ENCODE data around the gene BRD1. TPM values are rescaled to one million over a fixed set of nuclear protein-coding genes. Genes with fewer than 3 reads are reported as not detected.

The BRD1 gene
- total RNA-seq, 3 donors from 2014 or later (not counting 1 experiment from before 2014, with no cell fraction given): 126 to 154 (median 132) TPM

- Histone ChIP-seq H3K4me3 (ENCODE audit: low read length) (no peak overlapping the region), H3K36me3 (ENCODE audit: control insufficient read depth, insufficient read depth, low read length) (no peaks in the 10 kb centered on the region), H3K9me3 (ENCODE audit: control insufficient read depth, insufficient read depth, low read length) (no peaks in the 10 kb centered on the region), H3K27ac (ENCODE audit: low read length) (no peak overlapping the region), H3K27me3 (ENCODE audit: control insufficient read depth, insufficient read depth, low read length) (peaks cover 20% of the 10 kb centered on the region), H3K4me1 (ENCODE audit: control insufficient read depth, insufficient read depth, low read length) (peaks cover 32% of the 10 kb centered on the region)
- Mint-ChIP-seq H3K4me3 (peak overlapping the region; percentile 28), H3K9me3 (no peaks in the 10 kb centered on the region), H3K27ac (no peak overlapping the region), H3K27me3 (ENCODE audit: low read depth in 2 of 2) (peaks cover 18 to 34% of the 10 kb centered on the region in 2 donors), H3K36me3 (no peaks in the 10 kb centered on the region), H3K4me1 (peaks cover 6 to 23% of the 10 kb centered on the region in 2 donors)
- no peak for TF ChIP-seq CTCF (IDR thresholded peaks at IDR 0.05)
- under 1% methylated on average over 51 of the region's 51 CpGs for WGBS (ENCODE audit: insufficient coverage)
- DNase-seq: peak in 1 of 2 donors; percentile 44
- ATAC-seq: no peak
- intact Hi-C loops (cut with micrococcal nuclease): loop anchor here (1.0 kb wide), 1 partner anchor 9 kb away; no protein-coding TSS in a partner anchor
Measured at GRCh38 chr22:49848690-49849160, 21.1 kb upstream of the BRD1 start.

- intact Hi-C loops (cut with micrococcal nuclease): no loop called here
- TF ChIP-seq CTCF (IDR thresholded peaks at IDR 0.05): no peak
- H3K4me3 ChIP-seq (ENCODE audit: low read length): no peak overlapping the region
- H3K4me1 ChIP-seq (ENCODE audit: control insufficient read depth, insufficient read depth, low read length): peaks cover 31% of the 10 kb centered on the region
- Mint-ChIP-seq H3K4me3 (no peak overlapping the region), H3K27me3 (ENCODE audit: low read depth in 2 of 2) (peaks cover 18 to 34% of the 10 kb centered on the region in 2 donors), H3K9me3 (no peaks in the 10 kb centered on the region), H3K36me3 (no peaks in the 10 kb centered on the region), H3K4me1 (peaks cover 6 to 23% of the 10 kb centered on the region in 2 donors), H3K27ac (no peak overlapping the region)
- peaks cover 20% of the 10 kb centered on the region for H3K27me3 ChIP-seq (ENCODE audit: control insufficient read depth, insufficient read depth, low read length)
- DNase-seq (no peak), ATAC-seq (no peak)
- H3K27ac ChIP-seq (ENCODE audit: low read length): no peak overlapping the region
- WGBS (ENCODE audit: insufficient coverage): 30% methylated on average over 64 of the region's 64 CpGs
- no peaks in the 10 kb centered on the region for H3K9me3 ChIP-seq (ENCODE audit: control insufficient read depth, insufficient read depth, low read length)
- no peaks in the 10 kb centered on the region for H3K36me3 ChIP-seq (ENCODE audit: control insufficient read depth, insufficient read depth, low read length)
Measured at GRCh38 chr22:49847751-49848689, 20.3 kb upstream of the BRD1 start.

- intact Hi-C loops (cut with micrococcal nuclease): no loop called here
- no peak overlapping the region for H3K4me3 ChIP-seq (ENCODE audit: low read length)
- WGBS (ENCODE audit: insufficient coverage): 88% methylated on average over 19 of the region's 19 CpGs
- peaks cover 22% of the 10 kb centered on the region for H3K4me1 ChIP-seq (ENCODE audit: control insufficient read depth, insufficient read depth, low read length)
- no peak for ATAC-seq
- TF ChIP-seq CTCF (IDR thresholded peaks at IDR 0.05): no peak
- peaks cover 17% of the 10 kb centered on the region for H3K27me3 ChIP-seq (ENCODE audit: control insufficient read depth, insufficient read depth, low read length)
- H3K36me3 ChIP-seq (ENCODE audit: control insufficient read depth, insufficient read depth, low read length): no peaks in the 10 kb centered on the region
- H3K27ac Mint-ChIP-seq: no peak overlapping the region
- no peak for DNase-seq
- H3K4me1 Mint-ChIP-seq: peaks cover 0 to 13% of the 10 kb centered on the region in 2 donors
- H3K27me3 Mint-ChIP-seq (ENCODE audit: low read depth in 2 of 2): peaks cover 7 to 27% of the 10 kb centered on the region in 2 donors
- no peaks in the 10 kb centered on the region for H3K9me3 Mint-ChIP-seq
- no peak overlapping the region for H3K27ac ChIP-seq (ENCODE audit: low read length)
- H3K9me3 ChIP-seq (ENCODE audit: control insufficient read depth, insufficient read depth, low read length): no peaks in the 10 kb centered on the region
- H3K36me3 Mint-ChIP-seq: no peaks in the 10 kb centered on the region
- no peak overlapping the region for H3K4me3 Mint-ChIP-seq
Measured at GRCh38 chr22:49845666-49846459, 18.2 kb upstream of the BRD1 start.

Measured in natural killer cell (primary cell).